Activated T-cell treated with anti-CD3 and anti-CD28 coated beads, Interleukin-2, amount 50 U/mL, for 24 hours (primary cell): ENCODE measurements around the gene GIGYF1.
"Not testable (repeated sequence)": the region's sequence is repeated elsewhere in the genome, so short reads cannot be mapped to it uniquely, and the experiment has no call there.

ENCODE experiments used
- DNase-seq: peaks from one replicate; pipeline ENCODE4 v3.0.0-alpha.2; 2020
- H3K27ac Mint-ChIP-seq: 2 replicates; pipeline ENCODE4 v1.8.0; 2020; ENCODE audit warnings: mild to moderate bottlenecking, mixed read lengths
- H3K27me3 Mint-ChIP-seq: 2 replicates; pipeline ENCODE4 v1.8.0; 2020; ENCODE audit warnings: mixed read lengths
- H3K36me3 Mint-ChIP-seq: 2 replicates; pipeline ENCODE4 v1.8.0; 2020; ENCODE audit warnings: low read depth, mixed read lengths
- H3K4me1 Mint-ChIP-seq: 2 replicates; pipeline ENCODE4 v1.8.0; 2020; ENCODE audit warnings: low read depth, mixed read lengths
- H3K4me3 Mint-ChIP-seq: 2 replicates; pipeline ENCODE4 v1.8.0; 2020; ENCODE audit warnings: mild to moderate bottlenecking, moderate library complexity, mixed read lengths
- H3K9me3 Mint-ChIP-seq: 2 replicates; pipeline ENCODE4 v1.8.0; 2020; ENCODE audit warnings: mixed read lengths

The GIGYF1 gene

GRCh38 chr7:100720279-100720670 is 26.2 kb upstream of the GIGYF1 start, which contains the start of gene EPO:
TSS of gene EPO (plus strand) at chr7:100720468. CDS start at chr7:100720981, 513 bp downstream.
- no peak for DNase-seq
- Mint-ChIP-seq H3K27me3 (peaks cover 50% of the 10 kb centered on the region), H3K27ac (no peak within 1 kb of the TSS), H3K9me3 (peaks cover 5% of the 10 kb centered on the region), H3K36me3 (no peaks in the 10 kb centered on the region), H3K4me3 (no peak within 1 kb of the TSS), H3K4me1 (peaks cover 2% of the 10 kb centered on the region)

GRCh38 chr7:100719523-100720278 is 25.7 kb upstream of the GIGYF1 start:
- H3K9me3 Mint-ChIP-seq = peaks cover 5% of the 10 kb centered on the region

GRCh38 chr7:100717073-100717472 is 23.0 kb upstream of the GIGYF1 start:
- not testable (repeated sequence) for H3K36me3 Mint-ChIP-seq, H3K4me3 Mint-ChIP-seq, H3K9me3 Mint-ChIP-seq, H3K4me1 Mint-ChIP-seq, DNase-seq, H3K27ac Mint-ChIP-seq
- H3K27me3 Mint-ChIP-seq = peaks cover 30% of the 10 kb centered on the region

More at GRCh38 chr7:100719523-100720278, 25.7 kb upstream of the GIGYF1 start:
- no peaks in the 10 kb centered on the region for H3K4me1 Mint-ChIP-seq
- DNase-seq = no peak
- H3K27ac Mint-ChIP-seq = no peak overlapping the region
- no peak overlapping the region for H3K4me3 Mint-ChIP-seq
- peaks cover 50% of the 10 kb centered on the region for H3K27me3 Mint-ChIP-seq
- no peaks in the 10 kb centered on the region for H3K36me3 Mint-ChIP-seq

- Mint-ChIP-seq H3K36me3 (peaks cover 1% of the 10 kb centered on the region), H3K27ac (no peak overlapping the region), H3K4me3 (no peak overlapping the region), H3K27me3 (peaks cover 10% of the 10 kb centered on the region), H3K4me1 (no peaks in the 10 kb centered on the region), H3K9me3 (peaks cover 5% of the 10 kb centered on the region)
- no peak for DNase-seq
Observed at GRCh38 chr7:100714725-100715124, 20.7 kb upstream of the GIGYF1 start.

GRCh38 chr7:100711369-100711768 is 17.3 kb upstream of the GIGYF1 start:
- Mint-ChIP-seq H3K27me3 (no peaks in the 10 kb centered on the region), H3K9me3 (no peaks in the 10 kb centered on the region), H3K27ac (no peak overlapping the region), H3K4me1 (peaks cover 15% of the 10 kb centered on the region), H3K36me3 (peaks cover 29% of the 10 kb centered on the region), H3K4me3 (no peak overlapping the region)
- DNase-seq = no peak

GRCh38 chr7:100710452-100710851 is 16.4 kb upstream of the GIGYF1 start:
- H3K9me3 Mint-ChIP-seq = no peaks in the 10 kb centered on the region
- no peak for DNase-seq
- peaks cover 33% of the 10 kb centered on the region for H3K36me3 Mint-ChIP-seq
- H3K4me1 Mint-ChIP-seq = peaks cover 15% of the 10 kb centered on the region
- H3K4me3 Mint-ChIP-seq = no peak overlapping the region
- H3K27ac Mint-ChIP-seq = no peak overlapping the region
- no peaks in the 10 kb centered on the region for H3K27me3 Mint-ChIP-seq

GRCh38 chr7:100708395-100708794 is 14.3 kb upstream of the GIGYF1 start:
- Mint-ChIP-seq H3K9me3 (no peaks in the 10 kb centered on the region), H3K27ac (no peak overlapping the region), H3K36me3 (peaks cover 33% of the 10 kb centered on the region), H3K4me3 (peak overlapping the region; percentile 51), H3K4me1 (peaks cover 20% of the 10 kb centered on the region), H3K27me3 (no peaks in the 10 kb centered on the region)
- no peak for DNase-seq

GRCh38 chr7:100706672-100707311 is 12.7 kb upstream of the GIGYF1 start:
- Mint-ChIP-seq H3K9me3 (no peaks in the 10 kb centered on the region), H3K36me3 (peaks cover 33% of the 10 kb centered on the region), H3K4me1 (peaks cover 20% of the 10 kb centered on the region), H3K27me3 (no peaks in the 10 kb centered on the region), H3K27ac (peak overlapping the region; percentile 97), H3K4me3 (peak overlapping the region; percentile 95)
- no peak for DNase-seq

- Mint-ChIP-seq H3K36me3 (peaks cover 32% of the 10 kb centered on the region), H3K4me1 (peaks cover 20% of the 10 kb centered on the region), H3K27ac (peak within 1 kb of the TSS; percentile 97), H3K27me3 (no peaks in the 10 kb centered on the region), H3K4me3 (peak within 1 kb of the TSS; percentile 95), H3K9me3 (no peaks in the 10 kb centered on the region)
- DNase-seq = peak; percentile 99
Observed at GRCh38 chr7:100705753-100706671, 12.0 kb upstream of the GIGYF1 start, which contains the start of gene POP7. TSS of gene POP7 (plus strand) at chr7:100706121. CDS start at chr7:100706831, 710 bp downstream.

GRCh38 chr7:100705320-100705752 is 11.3 kb upstream of the GIGYF1 start:
- no peaks in the 10 kb centered on the region for H3K9me3 Mint-ChIP-seq
- peak overlapping the region; percentile 97 for H3K27ac Mint-ChIP-seq
- DNase-seq = peak; percentile 90
- no peaks in the 10 kb centered on the region for H3K27me3 Mint-ChIP-seq
- H3K36me3 Mint-ChIP-seq = peaks cover 32% of the 10 kb centered on the region
- peak overlapping the region; percentile 95 for H3K4me3 Mint-ChIP-seq
- peaks cover 20% of the 10 kb centered on the region for H3K4me1 Mint-ChIP-seq

- not testable (repeated sequence) for H3K36me3 Mint-ChIP-seq
Observed at GRCh38 chr7:100701089-100701488, 7.0 kb upstream of the GIGYF1 start.

GRCh38 chr7:100699018-100699417 is 5.0 kb upstream of the GIGYF1 start:
- peaks cover 4% of the 10 kb centered on the region for H3K27me3 Mint-ChIP-seq
- H3K4me1 Mint-ChIP-seq = peaks cover 15% of the 10 kb centered on the region
- H3K9me3 Mint-ChIP-seq = no peaks in the 10 kb centered on the region
- no peak overlapping the region for H3K27ac Mint-ChIP-seq
- no peak overlapping the region for H3K4me3 Mint-ChIP-seq
- DNase-seq = no peak
- no peaks in the 10 kb centered on the region for H3K36me3 Mint-ChIP-seq

More at GRCh38 chr7:100701089-100701488, 7.0 kb upstream of the GIGYF1 start:
- H3K27ac Mint-ChIP-seq, H3K4me3 Mint-ChIP-seq, DNase-seq, H3K27me3 Mint-ChIP-seq, H3K4me1 Mint-ChIP-seq, H3K9me3 Mint-ChIP-seq: not testable (repeated sequence)

- DNase-seq = no peak
- peaks cover 19% of the 10 kb centered on the region for H3K36me3 Mint-ChIP-seq
- no peak overlapping the region for H3K4me3 Mint-ChIP-seq
- H3K9me3 Mint-ChIP-seq = no peaks in the 10 kb centered on the region
- peaks cover 35% of the 10 kb centered on the region for H3K4me1 Mint-ChIP-seq
- H3K27ac Mint-ChIP-seq = no peak overlapping the region
- peaks cover 4% of the 10 kb centered on the region for H3K27me3 Mint-ChIP-seq
Observed at GRCh38 chr7:100696123-100696521, 2.1 kb upstream of the GIGYF1 start.
